Stromal cell of bone marrow (primary cell): ENCODE results near the gene ATP6V1F.

Source experiments
- DNase-seq: peaks from one replicate; pipeline ENCODE4 v3.0.0-alpha.2; 2012; ENCODE audit warnings: low read depth

ATP6V1F gene

GRCh38 chr7:128835790-128836641 lies 26.6 kb upstream of the ATP6V1F start:
- no peak for DNase-seq

GRCh38 chr7:128836729-128837348 lies 25.8 kb upstream of the ATP6V1F start:
- no peak for DNase-seq

- no peak for DNase-seq
Measured at GRCh38 chr7:128837521-128837921, 25.1 kb upstream of the ATP6V1F start.

GRCh38 chr7:128838109-128838779 lies 24.4 kb upstream of the ATP6V1F start:
- DNase-seq = no peak

- no peak for DNase-seq
Measured at GRCh38 chr7:128838981-128839731, 23.5 kb upstream of the ATP6V1F start.

- no peak for DNase-seq
Measured at GRCh38 chr7:128839751-128840177, 22.9 kb upstream of the ATP6V1F start.

- no peak for DNase-seq
Measured at GRCh38 chr7:128840326-128841170, 22.1 kb upstream of the ATP6V1F start.

- no peak for DNase-seq
Measured at GRCh38 chr7:128841171-128841690, 21.4 kb upstream of the ATP6V1F start.

GRCh38 chr7:128841921-128842673 lies 20.6 kb upstream of the ATP6V1F start:
- DNase-seq = no peak

GRCh38 chr7:128842674-128843641 lies 19.7 kb upstream of the ATP6V1F start:
- DNase-seq = no peak

GRCh38 chr7:128843938-128844621 lies 18.6 kb upstream of the ATP6V1F start:
- DNase-seq = no peak

- no peak for DNase-seq
Measured at GRCh38 chr7:128844777-128845311, 17.8 kb upstream of the ATP6V1F start.

GRCh38 chr7:128845475-128845874 lies 17.2 kb upstream of the ATP6V1F start:
- no peak for DNase-seq

- no peak for DNase-seq
Measured at GRCh38 chr7:128845987-128846386, 16.7 kb upstream of the ATP6V1F start.

GRCh38 chr7:128846781-128847444 lies 15.7 kb upstream of the ATP6V1F start:
- DNase-seq = no peak

GRCh38 chr7:128847721-128848211 lies 14.9 kb upstream of the ATP6V1F start:
- DNase-seq = no peak
